CD4-positive, alpha-beta T cell treated with Interleukin-15 for 1 hour (primary cell): ENCODE data around the gene AKAP6.

Experiments used
- DNase-seq: peaks from one replicate; pipeline ENCODE4 v3.0.0-alpha.2; 2020

The AKAP6 gene

DNA sequence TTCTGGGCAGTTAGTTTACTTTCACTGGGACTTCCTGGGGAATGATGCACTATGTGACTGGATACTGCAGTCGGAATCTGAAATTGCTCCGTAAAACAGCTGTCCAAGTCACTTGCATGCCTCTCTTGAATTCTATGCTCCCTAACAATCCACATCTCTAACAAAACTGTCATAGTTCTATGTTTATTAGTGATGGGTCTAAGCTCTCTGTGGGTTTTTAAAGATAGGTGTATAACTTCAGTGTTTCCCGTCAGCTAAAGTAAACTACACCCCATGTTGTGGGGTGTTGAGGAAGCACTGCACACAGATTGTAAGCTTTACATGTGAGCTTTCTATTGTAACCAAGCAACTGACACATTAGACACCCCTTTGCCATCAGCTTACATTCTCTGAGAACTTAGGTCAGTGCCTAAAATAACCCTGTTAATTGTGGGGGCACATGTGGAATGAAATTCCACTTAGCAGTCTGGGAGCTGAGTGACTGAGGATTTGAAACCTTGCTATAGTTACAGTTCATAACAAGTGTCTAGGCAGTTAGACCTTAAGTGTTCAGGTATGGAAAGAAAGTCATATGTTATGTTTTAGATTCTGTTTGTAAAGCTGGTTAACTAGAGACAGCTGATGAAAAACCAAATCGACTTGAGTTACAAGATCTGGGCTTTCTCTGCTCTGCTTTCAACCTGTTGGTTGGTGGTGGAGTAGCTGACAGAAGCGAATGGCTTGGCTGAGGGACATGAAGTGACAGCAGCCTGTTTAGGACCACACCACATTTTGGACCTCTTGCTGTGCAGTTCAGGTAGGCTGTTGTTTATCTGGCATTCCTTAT, 165.7 kb downstream of the AKAP6 start:
- DNase-seq = no peak

DNA sequence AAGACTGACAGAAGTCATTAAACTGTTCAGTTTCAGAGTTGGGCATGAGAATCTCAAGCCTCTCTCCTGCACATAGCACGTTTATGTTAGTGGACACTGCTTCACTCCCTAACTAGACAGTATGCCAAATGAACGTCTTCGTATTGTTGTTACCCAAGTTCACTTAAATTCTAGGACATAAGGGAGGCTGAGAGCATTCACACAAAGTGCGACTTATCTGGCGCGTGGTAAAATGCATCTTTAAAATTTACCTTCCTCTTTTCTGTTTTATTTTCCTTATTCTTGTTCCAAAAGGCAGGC, 166.3 kb downstream of the AKAP6 start:
- DNase-seq = no peak

- no peak for DNase-seq
Observed at GRCh38 chr14:32497248-32497647, 168.2 kb downstream of the AKAP6 start.

DNA sequence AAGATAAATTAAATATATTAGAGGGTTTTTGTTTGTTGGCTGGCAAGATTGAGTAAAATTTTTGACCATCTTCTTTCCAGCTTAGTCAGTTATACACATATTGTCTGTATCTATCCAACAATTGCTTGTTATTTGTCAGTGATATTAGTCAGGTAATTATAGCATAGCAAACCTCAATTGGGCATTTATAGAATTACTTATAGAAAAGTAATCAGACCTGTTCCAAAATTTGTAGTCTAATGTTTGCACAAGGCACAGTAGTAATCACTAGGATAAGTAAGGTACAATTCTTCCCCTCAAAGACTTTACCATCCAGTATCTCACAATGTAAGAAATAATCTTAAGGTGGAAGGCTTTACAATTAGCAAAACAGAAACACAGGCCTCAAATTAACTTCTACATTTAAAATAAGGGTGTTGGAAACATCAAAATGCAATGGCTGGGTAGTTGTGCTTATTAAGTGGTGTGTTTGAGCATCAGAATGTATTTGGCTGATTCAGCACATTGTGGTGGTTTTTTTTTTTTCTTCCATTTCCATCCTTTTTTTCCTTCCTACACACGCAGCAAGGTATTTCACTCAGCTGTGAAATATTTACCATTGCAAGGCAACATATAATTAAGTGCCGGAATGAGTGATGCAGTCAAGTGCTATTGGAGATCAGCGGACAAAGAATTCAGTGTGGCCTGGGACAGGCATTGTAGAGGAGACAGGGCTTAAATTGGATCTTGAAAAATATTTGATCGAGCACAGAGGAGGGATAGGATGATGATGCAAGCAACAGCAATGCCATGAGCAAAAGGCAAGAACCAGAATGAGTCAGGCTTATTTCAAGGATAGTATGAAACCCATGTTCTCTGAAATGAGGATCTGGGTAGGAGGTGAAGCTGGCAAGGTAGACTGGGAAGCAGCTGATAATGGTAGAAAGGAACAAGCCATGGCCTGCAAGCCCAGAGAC, 178.2 kb downstream of the AKAP6 start:
- no peak for DNase-seq

GRCh38 chr14:32508281-32508680, 179.2 kb downstream of the AKAP6 start:
- no peak for DNase-seq

- DNase-seq = no peak
Observed at GRCh38 chr14:32509632-32510187, 180.6 kb downstream of the AKAP6 start.

- no peak for DNase-seq
Observed at GRCh38 chr14:32510815-32511214, 181.7 kb downstream of the AKAP6 start.

- no peak for DNase-seq
Observed at GRCh38 chr14:32512348-32512747, 183.2 kb downstream of the AKAP6 start.

- DNase-seq = no peak
Observed at GRCh38 chr14:32512813-32513212, 183.7 kb downstream of the AKAP6 start.

GRCh38 chr14:32513571-32514009, 184.5 kb downstream of the AKAP6 start:
- DNase-seq = no peak

DNA sequence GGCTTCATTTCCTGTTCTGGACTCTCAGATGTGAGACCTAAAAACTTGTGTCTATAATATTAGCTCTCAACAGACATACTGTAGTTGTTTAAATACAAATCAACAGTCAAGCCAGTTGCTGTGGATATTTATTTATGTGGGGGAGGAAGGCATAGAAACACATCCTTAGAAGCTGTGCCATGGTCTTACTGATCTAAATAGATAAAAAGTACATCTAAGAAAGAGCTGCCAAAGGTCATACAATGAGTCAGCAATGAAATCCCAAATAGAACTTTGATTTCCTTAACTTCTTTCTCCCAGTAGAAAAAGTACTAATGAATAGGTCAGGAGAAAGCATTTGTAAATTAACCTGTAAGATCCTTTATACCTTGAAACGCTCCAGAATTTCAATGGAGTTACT, 185.1 kb downstream of the AKAP6 start:
- DNase-seq = no peak

DNA sequence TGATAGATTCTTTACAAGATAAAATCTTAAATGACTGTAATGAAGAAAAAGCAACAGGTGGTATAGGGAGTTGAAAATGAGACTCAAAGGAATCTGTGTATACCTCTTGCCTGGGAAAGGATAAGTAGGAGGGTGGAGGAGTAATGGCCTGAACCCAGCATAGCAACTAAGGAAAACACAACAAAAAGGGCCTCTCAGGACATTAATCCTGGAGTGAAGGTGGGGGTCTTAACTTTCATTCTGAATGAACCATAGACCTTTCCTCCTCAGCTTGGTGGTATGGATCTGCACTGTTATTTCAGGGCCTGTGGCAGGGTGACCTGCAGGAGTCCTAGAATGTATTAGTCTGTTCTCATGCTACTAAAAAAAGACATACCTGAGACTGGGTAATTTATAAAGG, 185.6 kb downstream of the AKAP6 start:
- DNase-seq = no peak

- DNase-seq = no peak
Observed at GRCh38 chr14:32524609-32525375, 195.7 kb downstream of the AKAP6 start.

- DNase-seq = no peak
Observed at GRCh38 chr14:32525591-32525990, 196.5 kb downstream of the AKAP6 start.

DNA sequence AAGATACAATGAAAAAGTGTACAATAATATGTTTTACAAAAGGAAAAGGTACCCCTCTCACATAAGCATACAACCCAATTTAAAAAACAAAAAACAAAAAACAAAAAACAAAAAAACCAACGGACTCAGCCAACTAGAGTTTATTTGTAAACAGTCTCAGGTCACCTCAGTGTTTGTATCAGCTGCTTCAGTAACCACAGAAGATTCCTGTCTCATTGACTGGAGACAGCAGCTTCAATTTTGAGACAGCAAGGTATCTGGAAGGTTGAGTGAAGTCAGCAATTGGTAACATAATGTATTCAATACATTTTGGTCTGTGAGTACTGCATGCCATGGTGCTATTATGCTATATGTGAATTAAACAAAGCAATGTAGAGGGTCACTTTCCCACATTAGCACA, 201.7 kb downstream of the AKAP6 start:
- no peak for DNase-seq

GRCh38 chr14:32531942-32532515, 202.9 kb downstream of the AKAP6 start:
- DNase-seq = no peak

- DNase-seq = no peak
Observed at GRCh38 chr14:32534145-32534544, 205.0 kb downstream of the AKAP6 start.

DNA sequence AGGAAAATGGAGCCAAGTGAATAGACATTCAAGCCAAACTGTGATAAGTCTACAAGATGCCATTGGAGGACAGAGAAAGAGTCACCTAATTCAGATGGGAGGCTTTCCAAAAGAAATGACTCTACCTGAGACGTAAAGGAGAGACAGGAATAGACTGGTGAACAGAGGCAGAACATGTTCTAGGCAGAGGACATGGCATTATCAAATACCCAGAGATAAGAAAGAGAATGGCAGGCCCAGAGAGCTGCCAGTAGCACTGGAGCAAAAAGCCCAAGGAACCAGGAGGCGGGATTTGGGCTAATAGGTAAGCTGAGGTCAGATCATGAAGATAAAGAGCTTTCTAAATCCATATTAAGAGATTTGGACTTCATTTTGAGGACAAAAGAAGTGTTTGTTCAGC, 207.1 kb downstream of the AKAP6 start:
- no peak for DNase-seq

- DNase-seq = no peak
Observed at GRCh38 chr14:32537166-32537565, 208.1 kb downstream of the AKAP6 start.

DNA sequence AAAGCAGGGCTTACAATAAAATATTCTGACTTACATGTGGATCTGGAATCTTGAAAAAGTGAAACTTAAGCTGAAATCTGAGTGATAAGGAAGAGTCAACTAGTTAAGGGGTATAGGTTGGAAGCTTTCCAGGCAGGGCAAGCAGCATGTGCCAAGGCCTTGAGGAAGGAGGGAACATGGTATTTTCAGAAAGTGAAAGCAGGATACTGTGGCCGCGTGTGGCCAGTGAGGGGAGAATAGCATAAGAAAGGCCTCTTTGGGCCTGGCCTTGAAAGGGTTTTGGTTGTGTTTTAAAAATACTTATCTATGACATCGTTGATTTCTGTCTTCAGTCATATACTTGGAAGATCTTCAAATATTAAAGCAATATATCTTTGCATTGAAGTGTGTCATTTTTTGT, 213.4 kb downstream of the AKAP6 start:
- DNase-seq = no peak

GRCh38 chr14:32545095-32545494, 216.0 kb downstream of the AKAP6 start:
- DNase-seq = no peak

GRCh38 chr14:32545506-32546210, 216.6 kb downstream of the AKAP6 start:
- no peak for DNase-seq
